Gastroesophageal sphincter (tissue), 4 donors: ENCODE results near the gene PLXNA2. TPM values are rescaled to one million over a fixed set of nuclear protein-coding genes. Genes with fewer than 3 reads are reported as not detected.

Experiments used
- ATAC-seq: fragments of 150-250 bp; one replicate; pipeline ENCODE4 v1.9.1; 2016; ENCODE audit warnings: mild to moderate bottlenecking, moderate library complexity
- H3K27ac ChIP-seq, 4 donors: fragments of 200-600 bp; sonication (generic) in 3 of 4; 1 replicate in 3 of 4; 2 replicates in 1 of 4; pipeline ENCODE4 v1.5.1; 2016 to 2019
- H3K27me3 ChIP-seq: fragments of 200-600 bp; sonication (generic); one replicate; pipeline ENCODE4 v1.5.1; 2019
- H3K36me3 ChIP-seq, 2 donors: fragments of 200-600 bp; sonication (generic); one replicate each; pipeline ENCODE4 v1.5.1; 2019; ENCODE audit warnings: control low read depth in 1 of 2
- H3K4me1 ChIP-seq, 3 donors: fragments of 200-600 bp; sonication (generic); 1 replicate in 2 of 3; 2 replicates in 1 of 3; pipeline ENCODE4 v1.5.1; 2016 to 2019; ENCODE audit warnings: control low read depth in 2 of 3
- H3K4me3 ChIP-seq, 2 donors: fragments of 200-600 bp; sonication (generic); one replicate each; pipeline ENCODE4 v1.5.1; 2019; ENCODE audit warnings: mild to moderate bottlenecking in 1 of 2, moderate library complexity in 1 of 2
- H3K9me3 ChIP-seq, 3 donors: fragments of 200-600 bp; sonication (generic); one replicate each; pipeline ENCODE4 v1.5.1; 2017 to 2019; ENCODE audit warnings: control low read depth in 2 of 3
- EP300 ChIP-seq: sonication (generic); formaldehyde crosslinking; IDR thresholded peaks from one replicate; pipeline ENCODE4 v1.6.1; 2017; ENCODE audit warnings: antibody characterized with exemption, mild to moderate bottlenecking
- POLR2A ChIP-seq, 2 donors: fragments of 450-650 bp; IDR thresholded peaks; one replicate each; pipeline ENCODE4 v1.6.1; 2017; ENCODE audit warnings: antibody characterized with exemption in 2 of 2, mild to moderate bottlenecking in 2 of 2, moderate library complexity in 1 of 2
- POLR2AphosphoS5 ChIP-seq: sonication (generic); formaldehyde crosslinking; IDR thresholded peaks from one replicate; pipeline ENCODE4 v1.6.1; 2017; ENCODE audit warnings: antibody characterized with exemption
- WGBS, 2 donors: methylation state at CpG; one replicate each; pipeline ENCODE4 v1.1.5; 2018; ENCODE audit warnings: low coverage in 1 of 2; 5-methylcytosine and 5-hydroxymethylcytosine counted together
- total RNA-seq, 4 donors: library from RNA; depleted of rRNA; stranded (reverse); fragments of >200 nt; gene quantifications; one replicate each; pipeline ENCODE4 v1.1.0, GENCODE V29; 2016
- TF ChIP-seq, protein P1 (sequence below), 4 experiments: fragments of 200-600 bp in 2 of 4; fragments of 450-650 bp in 2 of 4; sonication (generic) in 1 of 4; IDR thresholded peaks; one replicate each; pipeline ENCODE4 v1.5.1; 2017 to 2019; ENCODE audit warnings: antibody characterized with exemption in 4 of 4, mild to moderate bottlenecking in 2 of 4, moderate library complexity in 2 of 4

Gene PLXNA2
- total RNA-seq, 4 donors from 2014 or later = 12.5 to 38.3 (median 32.0) TPM

DNA sequence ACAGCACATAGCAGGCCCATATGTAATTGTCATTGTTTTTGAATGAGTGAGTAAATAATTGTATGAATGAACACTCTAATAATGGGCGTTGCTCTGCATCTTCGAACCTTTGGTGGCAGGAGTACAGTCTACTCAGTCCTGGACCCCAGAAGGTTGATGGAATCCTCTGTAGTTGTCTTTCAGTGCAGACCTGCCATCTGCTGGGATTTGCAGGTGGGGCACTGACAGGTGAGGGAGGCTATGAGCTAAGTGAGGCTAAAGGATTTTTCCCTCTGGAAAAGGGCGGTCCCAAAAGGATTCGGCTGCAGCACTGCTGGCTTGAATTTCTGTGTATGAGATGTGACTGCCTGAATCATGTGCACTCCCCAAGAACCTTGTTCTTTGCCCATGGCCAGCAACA is 53.4 kb downstream of the PLXNA2 start:
- TF ChIP-seq EP300 (no peak), POLR2A (IDR thresholded peaks at IDR 0.05) (no peak), POLR2AphosphoS5 (no peak)
- TF ChIP-seq, protein P1, sequence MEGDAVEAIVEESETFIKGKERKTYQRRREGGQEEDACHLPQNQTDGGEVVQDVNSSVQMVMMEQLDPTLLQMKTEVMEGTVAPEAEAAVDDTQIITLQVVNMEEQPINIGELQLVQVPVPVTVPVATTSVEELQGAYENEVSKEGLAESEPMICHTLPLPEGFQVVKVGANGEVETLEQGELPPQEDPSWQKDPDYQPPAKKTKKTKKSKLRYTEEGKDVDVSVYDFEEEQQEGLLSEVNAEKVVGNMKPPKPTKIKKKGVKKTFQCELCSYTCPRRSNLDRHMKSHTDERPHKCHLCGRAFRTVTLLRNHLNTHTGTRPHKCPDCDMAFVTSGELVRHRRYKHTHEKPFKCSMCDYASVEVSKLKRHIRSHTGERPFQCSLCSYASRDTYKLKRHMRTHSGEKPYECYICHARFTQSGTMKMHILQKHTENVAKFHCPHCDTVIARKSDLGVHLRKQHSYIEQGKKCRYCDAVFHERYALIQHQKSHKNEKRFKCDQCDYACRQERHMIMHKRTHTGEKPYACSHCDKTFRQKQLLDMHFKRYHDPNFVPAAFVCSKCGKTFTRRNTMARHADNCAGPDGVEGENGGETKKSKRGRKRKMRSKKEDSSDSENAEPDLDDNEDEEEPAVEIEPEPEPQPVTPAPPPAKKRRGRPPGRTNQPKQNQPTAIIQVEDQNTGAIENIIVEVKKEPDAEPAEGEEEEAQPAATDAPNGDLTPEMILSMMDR (IDR thresholded peaks at IDR 0.05) = no peak
- 84 to 100% methylated on average over 1 to 4 of the region's 4 CpGs for WGBS, 2 donors
- Histone ChIP-seq H3K4me1 (peaks cover 0 to 47% (median 4%) of the 10 kb centered on the region in 3 donors), H3K27me3 (no peaks in the 10 kb centered on the region), H3K36me3 (peaks cover 0 to 12% of the 10 kb centered on the region in 2 donors), H3K4me3 (no peak overlapping the region), H3K9me3 (no peaks in the 10 kb centered on the region), H3K27ac (no peak overlapping the region)
- ATAC-seq = no peak

DNA sequence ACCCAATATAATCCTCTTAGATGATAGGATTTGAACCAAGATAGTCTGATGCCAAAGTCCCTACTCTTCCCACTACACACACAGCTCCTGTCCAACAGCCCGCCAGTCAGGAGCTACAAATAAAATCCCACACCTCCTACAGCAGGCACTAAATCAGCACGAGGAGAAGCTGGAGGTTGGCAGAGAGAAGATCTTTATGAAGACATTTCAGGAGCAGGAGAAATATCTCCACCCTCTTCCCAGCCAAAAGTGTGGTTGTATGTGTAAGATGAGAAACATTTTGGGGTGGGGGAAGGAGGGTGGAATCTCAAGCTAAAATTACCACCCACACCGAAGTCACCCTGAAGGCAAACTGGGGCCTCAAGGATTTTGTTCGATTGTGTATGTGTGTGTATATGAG is 54.5 kb downstream of the PLXNA2 start:
- H3K4me1 ChIP-seq = peaks cover 0 to 57% (median 13%) of the 10 kb centered on the region in 3 donors
- no peaks in the 10 kb centered on the region for H3K9me3 ChIP-seq
- no peak overlapping the region for H3K27ac ChIP-seq
- WGBS, 2 donors = 63 to 73% methylated on average over 3 to 4 of the region's 4 CpGs
- H3K4me3 ChIP-seq = no peak overlapping the region
- no peak for TF ChIP-seq EP300
- ATAC-seq = no peak
- H3K36me3 ChIP-seq = peaks cover 0 to 12% of the 10 kb centered on the region in 2 donors
- H3K27me3 ChIP-seq = no peaks in the 10 kb centered on the region

DNA sequence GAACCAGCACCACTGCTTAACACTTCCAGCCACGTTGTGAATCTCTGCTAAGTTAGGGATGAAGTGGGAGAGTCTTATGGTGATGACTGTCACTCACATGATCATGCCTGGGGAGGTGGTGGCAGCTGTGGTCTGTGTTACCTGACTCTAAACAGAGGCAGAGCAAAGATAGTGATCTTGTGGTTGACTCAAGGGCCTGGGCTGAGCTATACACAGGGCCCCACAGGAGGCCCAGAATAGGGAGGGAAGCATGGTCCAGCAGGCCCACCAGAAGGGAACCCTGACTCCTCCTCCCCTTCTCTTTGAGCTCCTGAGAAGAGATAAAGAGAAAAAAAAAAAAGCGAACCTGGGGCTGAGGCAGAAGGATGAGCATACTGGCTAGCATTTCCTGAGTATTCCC is 55.0 kb downstream of the PLXNA2 start:
- H3K36me3 ChIP-seq = peaks cover 0 to 12% of the 10 kb centered on the region in 2 donors
- WGBS, 2 donors = 81% methylated on average over 2 of the region's 2 CpGs; no CpG with 5 or more reads in 1 of the 2 donors
- peaks cover 0 to 63% (median 18%) of the 10 kb centered on the region in 3 donors for H3K4me1 ChIP-seq
- H3K27ac ChIP-seq = no peak overlapping the region
- ATAC-seq = no peak
- no peaks in the 10 kb centered on the region for H3K27me3 ChIP-seq
- no peak for TF ChIP-seq POLR2A (IDR thresholded peaks at IDR 0.05)
- no peak for TF ChIP-seq EP300
- H3K4me3 ChIP-seq = no peak overlapping the region
- H3K9me3 ChIP-seq = no peaks in the 10 kb centered on the region

DNA sequence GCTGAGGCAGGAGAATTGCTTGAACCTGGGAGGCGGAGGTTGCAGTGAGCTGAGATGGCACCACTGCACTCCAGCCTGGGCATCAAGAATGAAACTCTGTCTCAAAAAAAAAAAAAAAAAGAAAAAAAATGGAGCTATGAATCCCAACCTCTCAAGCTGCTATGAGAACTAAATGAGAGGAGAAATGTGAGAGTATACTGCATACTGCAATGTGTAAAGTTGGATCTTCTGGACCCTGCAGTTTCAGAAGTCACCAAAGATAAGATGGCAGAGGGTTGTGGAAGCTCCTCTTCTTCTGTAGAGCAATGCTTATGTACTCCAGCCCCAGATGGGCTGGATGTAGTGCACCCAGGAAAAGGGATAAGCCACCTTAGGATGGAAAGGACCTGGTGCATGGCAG is 55.6 kb downstream of the PLXNA2 start:
- Histone ChIP-seq H3K9me3 (no peaks in the 10 kb centered on the region), H3K4me3 (no peak overlapping the region), H3K36me3 (peaks cover 0 to 12% of the 10 kb centered on the region in 2 donors), H3K27ac (no peak overlapping the region), H3K27me3 (no peaks in the 10 kb centered on the region), H3K4me1 (peaks cover 2 to 67% (median 24%) of the 10 kb centered on the region in 3 donors)
- WGBS, 2 donors = 100% methylated on average over 1 of the region's 1 CpG; no CpG with 5 or more reads in 1 of the 2 donors
- TF ChIP-seq POLR2A (IDR thresholded peaks at IDR 0.05) = no peak
- no peak for ATAC-seq

DNA sequence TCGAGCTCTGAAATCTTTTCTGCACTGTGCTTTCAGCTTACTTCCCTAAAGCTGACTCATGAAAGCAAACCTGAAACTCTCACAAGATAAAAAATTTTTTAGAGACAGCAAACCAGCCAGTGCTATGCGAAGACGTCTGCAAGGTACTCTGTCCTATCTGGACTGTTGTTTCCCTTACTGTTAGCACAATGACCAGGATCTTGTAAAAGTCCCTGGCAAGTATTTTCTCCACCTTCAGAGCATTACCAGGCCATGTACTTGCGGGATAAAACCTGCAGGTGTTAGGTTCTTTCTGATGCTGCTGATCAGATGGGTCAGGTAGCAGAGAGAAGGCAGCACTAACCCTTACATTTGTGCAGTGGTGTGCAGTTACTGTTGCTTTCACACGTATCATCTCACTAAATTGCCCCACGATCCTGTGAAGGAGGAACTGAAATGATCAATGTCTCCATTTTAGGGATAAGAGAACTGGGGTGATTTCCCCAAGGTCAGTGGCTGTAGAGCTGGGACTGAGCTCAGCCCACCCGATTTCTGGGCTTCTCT is 56.6 kb downstream of the PLXNA2 start:
- peaks cover 8 to 67% (median 31%) of the 10 kb centered on the region in 3 donors for H3K4me1 ChIP-seq
- 50 to 84% methylated on average over 5 to 6 of the region's 7 CpGs for WGBS, 2 donors

DNA sequence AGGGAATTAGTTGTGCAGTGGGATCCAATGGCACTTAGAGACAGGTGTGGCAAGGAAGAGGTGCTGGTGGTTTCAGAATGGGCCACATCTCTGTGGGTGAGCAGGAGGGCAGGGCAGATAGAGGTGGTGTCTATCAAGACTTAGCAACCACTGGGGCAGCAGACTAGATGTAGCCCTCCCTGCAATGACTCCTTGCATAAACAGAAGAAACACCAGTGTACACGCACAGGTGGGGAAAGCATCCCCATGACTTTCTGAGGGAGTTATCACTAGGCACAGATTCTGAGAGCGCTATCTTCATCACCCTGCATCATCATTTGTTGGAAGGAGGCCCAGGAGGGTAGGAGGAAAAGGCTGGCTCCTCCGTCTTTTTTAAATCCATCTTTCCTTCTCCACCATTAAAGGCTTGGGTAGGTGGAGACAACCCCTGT is 58.4 kb downstream of the PLXNA2 start:
- no peak for ATAC-seq
- 54 to 72% methylated on average over 3 of the region's 3 CpGs for WGBS, 2 donors
- Histone ChIP-seq H3K4me3 (no peak overlapping the region), H3K9me3 (no peaks in the 10 kb centered on the region), H3K36me3 (no peaks in the 10 kb centered on the region), H3K4me1 (peaks cover 8 to 74% (median 41%) of the 10 kb centered on the region in 3 donors), H3K27me3 (no peaks in the 10 kb centered on the region), H3K27ac (peak overlapping the region; percentile 31 to 87 (median 71))
- TF ChIP-seq POLR2AphosphoS5 = no peak
- no peak for TF ChIP-seq EP300
- TF ChIP-seq POLR2A (IDR thresholded peaks at IDR 0.05) = no peak
- TF ChIP-seq, protein P1 (IDR thresholded peaks at IDR 0.05) = no peak

More for the DNA sequence above, 56.6 kb downstream of the PLXNA2 start:
- H3K4me3 ChIP-seq = no peak overlapping the region
- no peaks in the 10 kb centered on the region for H3K27me3 ChIP-seq
- no peaks in the 10 kb centered on the region for H3K9me3 ChIP-seq
- ATAC-seq = no peak
- peak overlapping the region in 3 of 4 donors; percentile 7 to 52 (median 15) for H3K27ac ChIP-seq
- peaks cover 0 to 12% of the 10 kb centered on the region in 2 donors for H3K36me3 ChIP-seq
- TF ChIP-seq EP300 (no peak), POLR2AphosphoS5 (no peak), POLR2A (IDR thresholded peaks at IDR 0.05) (no peak)
- TF ChIP-seq, protein P1 (IDR thresholded peaks at IDR 0.05) = no peak
